MM.1S (cell line): Measurements from ENCODE around the gene DIP2C.

ENCODE experiments used
- EZH2 ChIP-seq: fragments of 300-600 bp; sonication (generic); optimal IDR thresholded peaks from 2 replicates; pipeline ENCODE3; 2017; ENCODE audit warnings: low read depth, mild to moderate bottlenecking, antibody characterized with exemption, low read length, mixed read lengths
- TF ChIP-seq, protein P1 (sequence below): fragments of 300-600 bp; sonication (generic); IDR thresholded peaks from 2 replicates; pipeline ENCODE4 v1.5.1; 2016; ENCODE audit warnings: antibody characterized with exemption, low read length, mixed read lengths

DNA sequence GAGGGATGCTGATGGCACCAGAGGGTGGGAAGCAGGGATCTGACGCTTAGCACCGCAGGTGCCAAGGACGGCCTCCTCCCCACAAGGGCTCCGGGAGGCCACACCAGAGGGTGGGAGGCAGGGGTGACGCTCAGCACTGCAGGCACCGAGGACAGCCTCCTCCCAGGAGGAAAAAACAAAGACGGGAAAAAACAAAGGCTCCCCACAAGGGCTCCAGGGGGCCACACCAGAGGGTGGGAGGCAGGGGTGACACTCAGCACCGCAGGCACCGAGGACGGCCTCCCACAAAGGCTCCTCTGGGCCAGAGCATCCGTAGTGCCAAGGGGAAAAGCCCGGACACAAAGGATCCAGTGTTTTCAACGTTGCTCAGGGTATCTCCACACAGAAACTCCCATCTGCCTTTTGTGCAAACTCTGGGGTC is 25.6 kb downstream of the DIP2C start:
- TF ChIP-seq, protein P1, sequence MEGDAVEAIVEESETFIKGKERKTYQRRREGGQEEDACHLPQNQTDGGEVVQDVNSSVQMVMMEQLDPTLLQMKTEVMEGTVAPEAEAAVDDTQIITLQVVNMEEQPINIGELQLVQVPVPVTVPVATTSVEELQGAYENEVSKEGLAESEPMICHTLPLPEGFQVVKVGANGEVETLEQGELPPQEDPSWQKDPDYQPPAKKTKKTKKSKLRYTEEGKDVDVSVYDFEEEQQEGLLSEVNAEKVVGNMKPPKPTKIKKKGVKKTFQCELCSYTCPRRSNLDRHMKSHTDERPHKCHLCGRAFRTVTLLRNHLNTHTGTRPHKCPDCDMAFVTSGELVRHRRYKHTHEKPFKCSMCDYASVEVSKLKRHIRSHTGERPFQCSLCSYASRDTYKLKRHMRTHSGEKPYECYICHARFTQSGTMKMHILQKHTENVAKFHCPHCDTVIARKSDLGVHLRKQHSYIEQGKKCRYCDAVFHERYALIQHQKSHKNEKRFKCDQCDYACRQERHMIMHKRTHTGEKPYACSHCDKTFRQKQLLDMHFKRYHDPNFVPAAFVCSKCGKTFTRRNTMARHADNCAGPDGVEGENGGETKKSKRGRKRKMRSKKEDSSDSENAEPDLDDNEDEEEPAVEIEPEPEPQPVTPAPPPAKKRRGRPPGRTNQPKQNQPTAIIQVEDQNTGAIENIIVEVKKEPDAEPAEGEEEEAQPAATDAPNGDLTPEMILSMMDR, result no peak
- no peak for TF ChIP-seq EZH2
